AG04449 (cell line): ENCODE measurements around the gene ZNF26.
"Not testable (repeated sequence)": the region's sequence is repeated elsewhere in the genome, so short reads cannot be mapped to it uniquely, and the experiment has no call there.

Experiments used
- CTCF ChIA-PET: fragments of 350-600 bp; formaldehyde crosslinking; extraction: SDS; loops from one replicate; lab custom pipeline; 2021; ENCODE audit warnings: antibody characterized with exemption; lab: Yijun Ruan, JAX
- POLR2A ChIA-PET: fragments of 400-600, 350-600 bp; formaldehyde crosslinking; extraction: SDS; loops from one replicate; lab custom pipeline; 2020; ENCODE audit warnings: antibody characterized with exemption, inconsistent platforms; lab: Yijun Ruan, JAX
- DNase-seq: peaks from one replicate; pipeline ENCODE4 v3.0.0-alpha.2; 2010; ENCODE audit warnings: low read depth, low spot score
- H3K4me3 ChIP-seq: 2 replicates; pipeline ENCODE4 v1.5.1; 2011; ENCODE audit warnings: low read depth, mild to moderate bottlenecking, control low read depth, low read length
- CTCF ChIP-seq: IDR thresholded peaks from one replicate; pipeline ENCODE4 v1.5.1; 2011; ENCODE audit warnings: mild to moderate bottlenecking, moderate library complexity, low read length, control low read depth, inconsistent platforms; ENCODE audit not compliant: insufficient read depth; ENCODE audit errors: missing control alignments

Gene ZNF26

GRCh38 chr12:132955094-132956010 lies 30.8 kb upstream of the ZNF26 start:
- peak overlapping the region; percentile 81 for H3K4me3 ChIP-seq
- DNase-seq = peak; percentile 9
- no peak for TF ChIP-seq CTCF
- ChIA-PET CTCF (no interaction called here), POLR2A (interaction anchor here (0.6 kb wide), 2 partner anchors 31 to 46 kb away, joined by 3 read pairs; partner anchors contain the start of gene ZNF26)

GRCh38 chr12:132956011-132956788 lies 30.0 kb upstream of the ZNF26 start, which contains the start of gene ZNF605:
Gene ZNF605, minus strand, starts transcription at chr12:132956306. Its CDS starts 10,671 bp downstream, at chr12:132945635.
- peak; percentile 26 for DNase-seq
- TF ChIP-seq CTCF = no peak
- H3K4me3 ChIP-seq = peak within 1 kb of the TSS; percentile 81
- ChIA-PET CTCF (interaction anchor here (0.8 to 1.4 kb wide), 2 partner anchors 21 to 30 kb away, joined by 3 to 5 read pairs; partner anchors contain the start of gene ZNF26), POLR2A (interaction anchor here (0.6 kb wide), 1 partner anchor 47 kb away, joined by 3 read pairs; no protein-coding TSS in a partner anchor)

GRCh38 chr12:132961790-132962189 lies 24.4 kb upstream of the ZNF26 start:
- POLR2A ChIA-PET, DNase-seq, H3K4me3 ChIP-seq: not testable (repeated sequence)

GRCh38 chr12:132963947-132964346 lies 22.2 kb upstream of the ZNF26 start:
- DNase-seq, H3K4me3 ChIP-seq, POLR2A ChIA-PET: not testable (repeated sequence)
- CTCF ChIA-PET = interaction anchor here (1.2 kb wide), 1 partner anchor 72 kb away, joined by 3 read pairs; no protein-coding TSS in a partner anchor

More at GRCh38 chr12:132961790-132962189, 24.4 kb upstream of the ZNF26 start:
- CTCF ChIA-PET = not testable (repeated sequence)

- no peak for TF ChIP-seq CTCF
- no peak for DNase-seq
Measured at GRCh38 chr12:132965796-132966195, 20.4 kb upstream of the ZNF26 start.

GRCh38 chr12:132966676-132967415 lies 19.3 kb upstream of the ZNF26 start:
- CTCF ChIA-PET = no interaction called here
- H3K4me3 ChIP-seq = no peak overlapping the region
- TF ChIP-seq CTCF = no peak
- DNase-seq = no peak
- POLR2A ChIA-PET = no interaction called here

More at GRCh38 chr12:132965796-132966195, 20.4 kb upstream of the ZNF26 start:
- ChIA-PET POLR2A (no interaction called here), CTCF (no interaction called here)
- H3K4me3 ChIP-seq = no peak overlapping the region
